Natural killer cell (primary cell): Measurements from ENCODE around the gene TRIM3. TPM values are rescaled to one million over a fixed set of nuclear protein-coding genes. Genes with fewer than 3 reads are reported as not detected.

ENCODE experiments used
- ATAC-seq, 3 donors: fragments of 150-1000 bp in 2 of 3; fragments of 200-7000 bp in 1 of 3; cut with Tn5 transposase; 1 replicate in 1 of 3; 2 replicates in 2 of 3; pipeline ENCODE4 v1.10.0; 2021; ENCODE audit warnings: mild to moderate bottlenecking in 2 of 3, moderate library complexity in 2 of 3
- DNase-seq, 2 donors: peaks; one replicate each; pipeline versions ENCODE4 v3.0.0 to v3.0.0-alpha.2; 2013 to 2021; ENCODE audit warnings: mixed read lengths in 1 of 2
- H3K27ac ChIP-seq: one replicate; pipeline ENCODE4 v1.5.1; 2013; ENCODE audit warnings: mild to moderate bottlenecking, low read length
- H3K27me3 ChIP-seq: one replicate; pipeline ENCODE4 v1.6.1; 2013; ENCODE audit warnings: low read length; ENCODE audit not compliant: control insufficient read depth, insufficient read depth
- H3K36me3 ChIP-seq: one replicate; pipeline ENCODE4 v1.6.1; 2013; ENCODE audit warnings: low read length; ENCODE audit not compliant: control insufficient read depth, insufficient read depth
- H3K4me1 ChIP-seq: one replicate; pipeline ENCODE4 v1.6.1; 2013; ENCODE audit warnings: low read length; ENCODE audit not compliant: control insufficient read depth, insufficient read depth
- H3K4me3 ChIP-seq: one replicate; pipeline ENCODE4 v1.5.1; 2013; ENCODE audit warnings: low read length
- H3K9me3 ChIP-seq: one replicate; pipeline ENCODE4 v1.6.1; 2013; ENCODE audit warnings: low read length; ENCODE audit not compliant: control insufficient read depth, insufficient read depth
- H3K27ac Mint-ChIP-seq, 2 donors: one replicate each; pipeline ENCODE4 v1.8.0; 2022; ENCODE audit warnings: mild to moderate bottlenecking in 2 of 2, mixed read lengths in 2 of 2, moderate library complexity in 1 of 2
- H3K27me3 Mint-ChIP-seq, 2 donors: one replicate each; pipeline ENCODE4 v1.8.0; 2022; ENCODE audit warnings: low read depth in 2 of 2, mixed read lengths in 2 of 2
- H3K36me3 Mint-ChIP-seq: one replicate; pipeline ENCODE4 v1.8.0; 2022; ENCODE audit warnings: mixed read lengths
- H3K4me1 Mint-ChIP-seq, 2 donors: one replicate each; pipeline ENCODE4 v1.8.0; 2022; ENCODE audit warnings: mixed read lengths in 2 of 2
- H3K4me3 Mint-ChIP-seq: one replicate; pipeline ENCODE4 v1.8.0; 2022; ENCODE audit warnings: mild to moderate bottlenecking, moderate library complexity, mixed read lengths
- H3K9me3 Mint-ChIP-seq, 2 donors: one replicate each; pipeline ENCODE4 v1.8.0; 2022; ENCODE audit warnings: mixed read lengths in 2 of 2
- CTCF ChIP-seq: fragments of 200-600 bp; IDR thresholded peaks from one replicate; pipeline ENCODE4 v1.8.0; 2022; ENCODE audit warnings: antibody characterized with exemption
- WGBS: methylation state at CpG from one replicate; pipeline ENCODE4 v1.1.7; 2013; ENCODE audit warnings: missing lambda C conversion rate; ENCODE audit not compliant: insufficient coverage; 5-methylcytosine and 5-hydroxymethylcytosine counted together
- intact Hi-C: fragments of 100-400 bp; cut with micrococcal nuclease; formaldehyde crosslinking; loops from one replicate; pipeline ENCODE4 v1.14.2; 2022
- total RNA-seq, 4 donors: library from RNA; stranded (reverse); fragments of 120-200 nt in 1 of 4; gene quantifications; one replicate each; pipeline versions ENCODE4 v1.2.3 to v1.2.4, GENCODE V29; 2013 to 2022

The TRIM3 gene
- total RNA-seq, 3 donors from 2014 or later (not counting 1 experiment from before 2014, with no cell fraction given), result 26.4 to 30.9 (median 26.5) TPM

- no peaks in the 10 kb centered on the region for H3K9me3 ChIP-seq
- 92% methylated on average over 6 of the region's 6 CpGs for WGBS
- ATAC-seq (no peak), DNase-seq (no peak)
- H3K27ac Mint-ChIP-seq, result no peak overlapping the region
- peaks cover 1 to 3% of the 10 kb centered on the region in 2 donors for H3K27me3 Mint-ChIP-seq
- H3K4me3 Mint-ChIP-seq, result no peak overlapping the region
- intact Hi-C loops, result no loop called here
- H3K36me3 Mint-ChIP-seq, result no peaks in the 10 kb centered on the region
- H3K36me3 ChIP-seq, result no peaks in the 10 kb centered on the region
- no peaks in the 10 kb centered on the region for H3K9me3 Mint-ChIP-seq
- H3K27me3 ChIP-seq, result no peaks in the 10 kb centered on the region
- no peak overlapping the region for H3K4me3 ChIP-seq
- TF ChIP-seq CTCF, result no peak
- H3K27ac ChIP-seq, result peak overlapping the region; percentile 49
- H3K4me1 ChIP-seq, result peaks cover 34% of the 10 kb centered on the region
- peaks cover 8 to 10% of the 10 kb centered on the region in 2 donors for H3K4me1 Mint-ChIP-seq
These were observed 57.9 kb downstream of the TRIM3 start for GRCh38 chr11:6415797-6416196.

GRCh38 chr11:6414874-6415328 lies 58.8 kb downstream of the TRIM3 start:
- TF ChIP-seq CTCF, result no peak
- Mint-ChIP-seq H3K27me3 (no peaks in the 10 kb centered on the region), H3K36me3 (no peaks in the 10 kb centered on the region), H3K4me3 (no peak overlapping the region), H3K27ac (no peak overlapping the region), H3K4me1 (peaks cover 8 to 10% of the 10 kb centered on the region in 2 donors), H3K9me3 (no peaks in the 10 kb centered on the region)
- H3K27me3 ChIP-seq, result no peaks in the 10 kb centered on the region
- H3K4me1 ChIP-seq, result peaks cover 33% of the 10 kb centered on the region
- peak overlapping the region; percentile 49 for H3K27ac ChIP-seq
- intact Hi-C loops, result no loop called here
- H3K4me3 ChIP-seq, result no peak overlapping the region
- peaks cover 6% of the 10 kb centered on the region for H3K36me3 ChIP-seq
- H3K9me3 ChIP-seq, result no peaks in the 10 kb centered on the region
- DNase-seq (peak in 1 of 2 donors; percentile 36), ATAC-seq (peak; percentile 8 to 40 (median 28))
- 24% methylated on average over 2 of the region's 3 CpGs for WGBS

- H3K9me3 Mint-ChIP-seq, result no peaks in the 10 kb centered on the region
- H3K27me3 Mint-ChIP-seq, result no peaks in the 10 kb centered on the region
- no peak overlapping the region for H3K27ac ChIP-seq
- DNase-seq, result peak in 1 of 2 donors; percentile 86
- peaks cover 30% of the 10 kb centered on the region for H3K4me1 ChIP-seq
- no peaks in the 10 kb centered on the region for H3K9me3 ChIP-seq
- 93% methylated on average over 12 of the region's 12 CpGs for WGBS
- H3K4me3 ChIP-seq, result no peak overlapping the region
- intact Hi-C loops, result no loop called here
- no peaks in the 10 kb centered on the region for H3K36me3 Mint-ChIP-seq
- H3K36me3 ChIP-seq, result peaks cover 12% of the 10 kb centered on the region
- H3K4me3 Mint-ChIP-seq, result no peak overlapping the region
- H3K27me3 ChIP-seq, result no peaks in the 10 kb centered on the region
- no peak for TF ChIP-seq CTCF
- ATAC-seq, result no peak
- H3K4me1 Mint-ChIP-seq, result peaks cover 4 to 5% of the 10 kb centered on the region in 2 donors
- no peak overlapping the region for H3K27ac Mint-ChIP-seq
These were observed 59.9 kb downstream of the TRIM3 start for GRCh38 chr11:6413791-6414201.

- Histone ChIP-seq H3K4me3 (no peak overlapping the region), H3K4me1 (peaks cover 21% of the 10 kb centered on the region), H3K36me3 (peaks cover 12% of the 10 kb centered on the region), H3K27ac (no peak overlapping the region), H3K9me3 (no peaks in the 10 kb centered on the region), H3K27me3 (no peaks in the 10 kb centered on the region)
- ATAC-seq, result no peak
- no peak overlapping the region for H3K27ac Mint-ChIP-seq
- H3K9me3 Mint-ChIP-seq, result no peaks in the 10 kb centered on the region
- H3K4me1 Mint-ChIP-seq, result peaks cover 13 to 16% of the 10 kb centered on the region in 2 donors
- no peaks in the 10 kb centered on the region for H3K27me3 Mint-ChIP-seq
- no peak overlapping the region for H3K4me3 Mint-ChIP-seq
- WGBS, result 98% methylated on average over 10 of the region's 10 CpGs
- TF ChIP-seq CTCF, result no peak
- no peaks in the 10 kb centered on the region for H3K36me3 Mint-ChIP-seq
- no peak for DNase-seq
- intact Hi-C loops, result no loop called here
These were observed 62.1 kb downstream of the TRIM3 start for GRCh38 chr11:6411594-6412031.
